Loucy (cell line): ENCODE measurements around the gene NAXE.
"Not testable (repeated sequence)": the region's sequence is repeated elsewhere in the genome, so short reads cannot be mapped to it uniquely, and the experiment has no call there.

Experiments
- H2AFZ ChIP-seq: fragments of 200-600 bp; sonication (generic); 2 replicates; pipeline ENCODE4 v1.6.0; 2016; ENCODE audit warnings: antibody characterized with exemption, mild to moderate bottlenecking, low read length, moderate library complexity
- H3F3A ChIP-seq: fragments of 200-600 bp; 2 replicates; pipeline ENCODE4 v1.6.0; 2016; ENCODE audit warnings: antibody characterized with exemption, low read depth, mild to moderate bottlenecking
- H3K27me3 ChIP-seq: fragments of 200-600 bp; sonication (generic); 2 replicates; pipeline ENCODE4 v1.6.1; 2014; ENCODE audit warnings: low read length, mild to moderate bottlenecking; ENCODE audit not compliant: insufficient read depth, poor library complexity, severe bottlenecking
- H3K36me3 ChIP-seq: fragments of 200-600 bp; sonication (generic); 2 replicates; pipeline ENCODE4 v1.6.1; 2016; ENCODE audit warnings: low read length; ENCODE audit not compliant: insufficient read depth
- H3K4me1 ChIP-seq: fragments of 200-600 bp; sonication (generic); 2 replicates; pipeline ENCODE4 v1.5.1; 2014; ENCODE audit warnings: low read length, mild to moderate bottlenecking; ENCODE audit not compliant: insufficient read depth, poor library complexity, severe bottlenecking
- H3K4me2 ChIP-seq: fragments of 200-600 bp; sonication (generic); 2 replicates; pipeline ENCODE4 v1.6.0; 2014; ENCODE audit warnings: antibody characterized with exemption, low read length, low read depth, mild to moderate bottlenecking; ENCODE audit not compliant: poor library complexity, severe bottlenecking
- H3K4me3 ChIP-seq: fragments of 200-600 bp; sonication (generic); 2 replicates; pipeline ENCODE4 v1.5.1; 2014; ENCODE audit warnings: low read length, mild to moderate bottlenecking, mixed read lengths; ENCODE audit not compliant: poor library complexity, severe bottlenecking
- H3K79me2 ChIP-seq: fragments of 200-600 bp; sonication (generic); 2 replicates; pipeline ENCODE4 v1.6.1; 2014; ENCODE audit warnings: low read length; ENCODE audit not compliant: insufficient read depth
- H3K9ac ChIP-seq: fragments of 200-600 bp; sonication (generic); 2 replicates; pipeline ENCODE4 v1.6.0; 2014; ENCODE audit warnings: mild to moderate bottlenecking, low read depth, low read length, moderate library complexity; ENCODE audit not compliant: poor library complexity, severe bottlenecking
- H3K9me2 ChIP-seq: fragments of 200-600 bp; sonication (generic); replicated peaks from 2 replicates; pipeline ENCODE4 v1.6.1; 2016; ENCODE audit warnings: low read depth, low read length, mixed read lengths
- H3K9me3 ChIP-seq: fragments of 200-600 bp; sonication (generic); 2 replicates; pipeline ENCODE4 v1.6.1; 2014; ENCODE audit warnings: mild to moderate bottlenecking, antibody characterized with exemption, low read length, low read depth; ENCODE audit not compliant: insufficient read depth
- H4K20me1 ChIP-seq: fragments of 200-600 bp; sonication (generic); 2 replicates; pipeline ENCODE4 v1.6.0; 2014; ENCODE audit warnings: antibody characterized with exemption, low read length, mild to moderate bottlenecking; ENCODE audit not compliant: insufficient read depth, poor library complexity, severe bottlenecking
- CTCF ChIP-seq: fragments of 200-600 bp; sonication (generic); conservative IDR thresholded peaks from 2 replicates; pipeline ENCODE4 v1.5.1; 2014; ENCODE audit warnings: mild to moderate bottlenecking, antibody characterized with exemption, low read length
- EZH2phosphoT487 ChIP-seq: fragments of 200-600 bp; IDR thresholded peaks from 2 replicates; pipeline ENCODE4 v1.6.1; 2018; ENCODE audit warnings: antibody characterized with exemption, mild to moderate bottlenecking, moderate library complexity, borderline replicate concordance

Gene NAXE

GRCh38 chr1:156551869-156552268, 39.7 kb upstream of the NAXE start:
- no peak overlapping the region for H3K9ac ChIP-seq
- TF ChIP-seq EZH2phosphoT487 (no peak), CTCF (no peak)
- H3F3A ChIP-seq = no peaks in the 10 kb centered on the region
- no peaks in the 10 kb centered on the region for H3K4me1 ChIP-seq
- H3K4me2 ChIP-seq = no peak overlapping the region
- no peak overlapping the region for H2AFZ ChIP-seq
- no peaks in the 10 kb centered on the region for H3K9me3 ChIP-seq
- H3K27me3 ChIP-seq = no peaks in the 10 kb centered on the region
- H3K9me2 ChIP-seq = no peaks in the 10 kb centered on the region
- no peak overlapping the region for H3K4me3 ChIP-seq
- no peaks in the 10 kb centered on the region for H4K20me1 ChIP-seq
- peaks cover 10% of the 10 kb centered on the region; the same call in 1 of the 2 replicates for H3K36me3 ChIP-seq
- H3K79me2 ChIP-seq = no peaks in the 10 kb centered on the region

- Histone ChIP-seq H3K4me1 (no peaks in the 10 kb centered on the region), H3K4me2 (no peak overlapping the region), H4K20me1 (no peaks in the 10 kb centered on the region), H3K9me3 (no peaks in the 10 kb centered on the region), H3K36me3 (peaks cover 9% of the 10 kb centered on the region; the same call in 1 of the 2 replicates), H2AFZ (no peak overlapping the region), H3F3A (no peaks in the 10 kb centered on the region), H3K9ac (no peak overlapping the region), H3K9me2 (no peaks in the 10 kb centered on the region), H3K79me2 (no peaks in the 10 kb centered on the region), H3K27me3 (no peaks in the 10 kb centered on the region), H3K4me3 (no peak overlapping the region)
- TF ChIP-seq EZH2phosphoT487 = no peak
- TF ChIP-seq CTCF = no peak
Measured at GRCh38 chr1:156552518-156552917, 39.1 kb upstream of the NAXE start.

- H3K4me2 ChIP-seq, H2AFZ ChIP-seq, H3K36me3 ChIP-seq, H3K4me3 ChIP-seq, H3K4me1 ChIP-seq, H3K9me2 ChIP-seq, H3K27me3 ChIP-seq, H3K9me3 ChIP-seq, H3K79me2 ChIP-seq, H4K20me1 ChIP-seq, H3K9ac ChIP-seq, H3F3A ChIP-seq: not testable (repeated sequence)
Measured at GRCh38 chr1:156552937-156553336, 38.6 kb upstream of the NAXE start.

GRCh38 chr1:156553860-156554485, 37.6 kb upstream of the NAXE start:
- Histone ChIP-seq H4K20me1 (no peaks in the 10 kb centered on the region), H3K79me2 (no peaks in the 10 kb centered on the region), H3F3A (no peaks in the 10 kb centered on the region), H3K9me3 (no peaks in the 10 kb centered on the region), H3K4me2 (no peak overlapping the region), H3K4me1 (no peaks in the 10 kb centered on the region), H3K27me3 (no peaks in the 10 kb centered on the region), H2AFZ (no peak overlapping the region), H3K9me2 (no peaks in the 10 kb centered on the region), H3K36me3 (no peaks in the 10 kb centered on the region; the same call in 1 of the 2 replicates), H3K4me3 (no peak overlapping the region), H3K9ac (no peak overlapping the region)
- no peak for TF ChIP-seq EZH2phosphoT487
- TF ChIP-seq CTCF = no peak
